ENCODE measurements around the gene HAND1. TPM values are rescaled to one million over a fixed set of nuclear protein-coding genes. Genes with fewer than 3 reads are reported as not detected.

The HAND1 gene
- total RNA-seq, 1 experiment from 2014 or later = not detected

DNA sequence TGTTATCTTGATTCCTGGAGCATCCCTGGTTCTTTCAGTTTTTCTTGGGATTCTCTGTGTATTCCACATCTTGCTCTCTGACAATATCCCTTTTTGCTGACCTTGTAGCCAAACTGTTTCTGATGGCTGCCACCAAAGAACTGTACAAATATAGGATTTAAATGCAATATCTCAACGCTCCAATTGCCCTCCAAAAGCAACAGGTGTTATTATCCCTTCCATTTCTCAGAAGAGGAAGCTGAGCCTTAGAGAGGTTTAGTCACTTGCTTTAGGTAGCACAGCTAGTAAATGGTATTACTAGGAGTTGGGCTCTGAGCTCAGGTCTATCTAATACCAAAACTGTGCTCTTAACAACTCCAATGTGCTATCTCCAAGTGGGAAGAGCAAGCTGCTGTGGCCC is 24.2 kb upstream of the HAND1 start:
- no peaks in the 10 kb centered on the region for H3K4me1 Mint-ChIP-seq (ENCODE audit: insufficient read depth, unreplicated experiment)
- intact Hi-C loops (cut with micrococcal nuclease) = no loop called here
- no peak overlapping the region for H3K27ac Mint-ChIP-seq (ENCODE audit: low read depth, unreplicated experiment)
- CTCF ChIA-PET = interaction anchor here (0.5 to 19.8 kb wide), 5 partner anchors 10 to 318 kb away, joined by 3 to 207 read pairs (median 3); no protein-coding TSS in a partner anchor
- H3K4me3 Mint-ChIP-seq (ENCODE audit: unreplicated experiment) = no peak overlapping the region
- POLR2A ChIA-PET = interaction anchor here (0.7 kb wide), 2 partner anchors 8 to 21 kb away, joined by 3 read pairs; no protein-coding TSS in a partner anchor
- H3K36me3 Mint-ChIP-seq (ENCODE audit: insufficient read depth, unreplicated experiment) = no peaks in the 10 kb centered on the region
- H3K9me3 Mint-ChIP-seq (ENCODE audit: unreplicated experiment) = no peaks in the 10 kb centered on the region
- H3K27me3 Mint-ChIP-seq (ENCODE audit: insufficient read depth, unreplicated experiment) = peaks cover 28% of the 10 kb centered on the region
- no TSS peak for BruUV-seq (replicated peaks)
- TF ChIP-seq, protein P1, sequence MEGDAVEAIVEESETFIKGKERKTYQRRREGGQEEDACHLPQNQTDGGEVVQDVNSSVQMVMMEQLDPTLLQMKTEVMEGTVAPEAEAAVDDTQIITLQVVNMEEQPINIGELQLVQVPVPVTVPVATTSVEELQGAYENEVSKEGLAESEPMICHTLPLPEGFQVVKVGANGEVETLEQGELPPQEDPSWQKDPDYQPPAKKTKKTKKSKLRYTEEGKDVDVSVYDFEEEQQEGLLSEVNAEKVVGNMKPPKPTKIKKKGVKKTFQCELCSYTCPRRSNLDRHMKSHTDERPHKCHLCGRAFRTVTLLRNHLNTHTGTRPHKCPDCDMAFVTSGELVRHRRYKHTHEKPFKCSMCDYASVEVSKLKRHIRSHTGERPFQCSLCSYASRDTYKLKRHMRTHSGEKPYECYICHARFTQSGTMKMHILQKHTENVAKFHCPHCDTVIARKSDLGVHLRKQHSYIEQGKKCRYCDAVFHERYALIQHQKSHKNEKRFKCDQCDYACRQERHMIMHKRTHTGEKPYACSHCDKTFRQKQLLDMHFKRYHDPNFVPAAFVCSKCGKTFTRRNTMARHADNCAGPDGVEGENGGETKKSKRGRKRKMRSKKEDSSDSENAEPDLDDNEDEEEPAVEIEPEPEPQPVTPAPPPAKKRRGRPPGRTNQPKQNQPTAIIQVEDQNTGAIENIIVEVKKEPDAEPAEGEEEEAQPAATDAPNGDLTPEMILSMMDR (IDR thresholded peaks at IDR 0.05; ENCODE audit: unreplicated experiment) = no peak
- no peak for DNase-seq (ENCODE audit: unreplicated experiment)

DNA sequence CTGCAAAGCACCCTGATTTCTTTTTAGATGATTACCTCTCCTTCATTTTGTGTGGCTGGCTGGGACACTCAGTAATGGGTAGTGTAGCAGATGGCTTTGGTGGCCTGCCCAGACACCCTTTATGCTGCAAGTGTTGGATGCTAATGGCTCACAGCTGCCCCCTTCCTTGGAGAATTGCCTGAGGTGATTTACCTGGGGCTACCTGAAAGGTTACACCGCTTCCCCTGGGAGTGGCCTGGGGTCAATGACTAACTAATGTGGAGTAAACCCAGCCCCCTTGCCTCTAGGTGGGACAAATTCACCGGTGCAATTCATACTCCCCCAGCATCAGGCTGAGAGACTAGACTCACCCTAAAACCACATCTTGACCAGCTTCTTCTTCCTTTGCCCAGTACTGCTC is 23.5 kb upstream of the HAND1 start:
- intact Hi-C loops (cut with micrococcal nuclease) = no loop called here
- Mint-ChIP-seq H3K9me3 (ENCODE audit: unreplicated experiment) (no peaks in the 10 kb centered on the region), H3K36me3 (ENCODE audit: insufficient read depth, unreplicated experiment) (no peaks in the 10 kb centered on the region), H3K4me1 (ENCODE audit: insufficient read depth, unreplicated experiment) (no peaks in the 10 kb centered on the region), H3K4me3 (ENCODE audit: unreplicated experiment) (no peak overlapping the region), H3K27ac (ENCODE audit: low read depth, unreplicated experiment) (no peak overlapping the region), H3K27me3 (ENCODE audit: insufficient read depth, unreplicated experiment) (peaks cover 25% of the 10 kb centered on the region)
- TF ChIP-seq, protein P1 (IDR thresholded peaks at IDR 0.05; ENCODE audit: unreplicated experiment) = no peak
- BruUV-seq (replicated peaks) = no TSS peak
- POLR2A ChIA-PET = interaction anchor here (0.7 to 1.7 kb wide), 2 partner anchors 8 to 10 kb away, joined by 3 to 6 read pairs; no protein-coding TSS in a partner anchor
- CTCF ChIA-PET = interaction anchor here (0.5 to 19.8 kb wide), 6 partner anchors 10 to 527 kb away, joined by 3 to 207 read pairs (median 6); no protein-coding TSS in a partner anchor
- no peak for DNase-seq (ENCODE audit: unreplicated experiment)

DNA sequence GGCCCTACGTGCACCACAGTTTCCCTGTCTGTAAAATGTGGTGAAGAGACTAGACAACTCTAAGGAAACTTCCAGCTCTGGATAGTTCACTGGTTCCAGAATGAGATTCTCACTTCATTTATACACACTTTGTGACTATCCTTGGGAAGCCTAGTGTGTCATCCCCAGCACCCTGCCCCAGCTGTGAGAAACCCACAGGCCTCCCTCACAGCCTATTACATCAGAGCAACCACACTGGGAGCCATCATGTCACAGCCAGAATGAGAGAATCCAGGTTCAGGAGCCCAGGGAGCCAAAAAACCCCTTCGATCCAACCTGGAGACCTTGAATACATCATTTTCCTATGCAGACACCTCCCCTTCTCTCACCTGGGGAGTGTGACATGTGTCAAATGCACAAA is 21.0 kb upstream of the HAND1 start:
- H3K27me3 Mint-ChIP-seq (ENCODE audit: insufficient read depth, unreplicated experiment) = peaks cover 42% of the 10 kb centered on the region
- no TSS peak for BruUV-seq (replicated peaks)
- DNase-seq (ENCODE audit: unreplicated experiment) = no peak
- H3K9me3 Mint-ChIP-seq (ENCODE audit: unreplicated experiment) = no peaks in the 10 kb centered on the region
- H3K27ac Mint-ChIP-seq (ENCODE audit: low read depth, unreplicated experiment) = no peak overlapping the region
- POLR2A ChIA-PET = no interaction called here
- H3K4me1 Mint-ChIP-seq (ENCODE audit: insufficient read depth, unreplicated experiment) = no peaks in the 10 kb centered on the region
- TF ChIP-seq, protein P1 (IDR thresholded peaks at IDR 0.05; ENCODE audit: unreplicated experiment) = no peak
- H3K4me3 Mint-ChIP-seq (ENCODE audit: unreplicated experiment) = no peak overlapping the region
- intact Hi-C loops (cut with micrococcal nuclease) = loop anchor here (5.0 kb wide), 1 partner anchor 533 kb away; no protein-coding TSS in a partner anchor
- no peaks in the 10 kb centered on the region for H3K36me3 Mint-ChIP-seq (ENCODE audit: insufficient read depth, unreplicated experiment)
- CTCF ChIA-PET = interaction anchor here (1.5 to 19.8 kb wide), 3 partner anchors 21 to 112 kb away, joined by 6 to 207 read pairs (median 6); no protein-coding TSS in a partner anchor

DNA sequence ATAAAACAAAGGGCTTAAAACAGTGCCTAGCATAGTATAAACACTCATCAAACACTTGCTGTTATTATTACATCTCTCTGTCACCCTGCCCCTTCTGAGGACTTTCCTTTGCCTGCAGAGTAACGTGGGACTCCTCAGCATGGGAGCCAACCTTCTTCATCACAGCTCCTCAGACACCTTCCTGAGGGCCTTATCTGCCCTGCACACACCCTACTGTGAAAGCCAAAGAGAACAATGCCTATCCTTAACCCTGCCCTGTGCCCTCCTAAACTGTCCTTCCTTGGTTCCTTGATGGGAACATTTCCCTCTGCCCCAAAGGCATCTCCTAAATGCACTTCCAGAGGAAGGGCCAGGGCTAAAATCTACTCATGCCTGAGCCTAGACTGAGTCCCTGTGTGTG is 20.6 kb upstream of the HAND1 start:
- no TSS peak for BruUV-seq (replicated peaks)
- CTCF ChIA-PET = interaction anchor here (0.6 to 19.8 kb wide), 5 partner anchors 22 to 137 kb away, joined by 3 to 207 read pairs (median 6); no protein-coding TSS in a partner anchor
- peaks cover 46% of the 10 kb centered on the region for H3K27me3 Mint-ChIP-seq (ENCODE audit: insufficient read depth, unreplicated experiment)

More for the DNA sequence above, 20.6 kb upstream of the HAND1 start:
- Mint-ChIP-seq H3K9me3 (ENCODE audit: unreplicated experiment) (no peaks in the 10 kb centered on the region), H3K27ac (ENCODE audit: low read depth, unreplicated experiment) (no peak overlapping the region), H3K4me1 (ENCODE audit: insufficient read depth, unreplicated experiment) (no peaks in the 10 kb centered on the region), H3K4me3 (ENCODE audit: unreplicated experiment) (no peak overlapping the region), H3K36me3 (ENCODE audit: insufficient read depth, unreplicated experiment) (no peaks in the 10 kb centered on the region)
- DNase-seq (ENCODE audit: unreplicated experiment) = no peak
- POLR2A ChIA-PET = no interaction called here
- intact Hi-C loops (cut with micrococcal nuclease) = loop anchor here (5.0 kb wide), 1 partner anchor 534 kb away; no protein-coding TSS in a partner anchor
- TF ChIP-seq, protein P1 (IDR thresholded peaks at IDR 0.05; ENCODE audit: unreplicated experiment) = no peak

All from MCF 10A (cell line).